Suprapubic skin (tissue), 4 donors: ENCODE data around the gene KSR1. TPM values are rescaled to one million over a fixed set of nuclear protein-coding genes. Genes with fewer than 3 reads are reported as not detected.

ENCODE experiments used
- DNase-seq, 2 donors: peaks; one replicate each; pipeline ENCODE4 v3.0.0-alpha.2; 2019; ENCODE audit warnings: low spot score in 2 of 2
- H3K27ac ChIP-seq: fragments of 200-600 bp; sonication (generic); one replicate; pipeline ENCODE4 v1.5.1; 2019
- H3K27me3 ChIP-seq: fragments of 200-600 bp; sonication (generic); one replicate; pipeline ENCODE4 v1.5.1; 2019
- H3K36me3 ChIP-seq: fragments of 200-600 bp; sonication (generic); one replicate; pipeline ENCODE4 v1.5.1; 2019
- H3K4me1 ChIP-seq: fragments of 200-600 bp; sonication (generic); one replicate; pipeline ENCODE4 v1.5.1; 2019
- H3K4me3 ChIP-seq: fragments of 200-600 bp; sonication (generic); one replicate; pipeline ENCODE4 v1.5.1; 2019; ENCODE audit warnings: mild to moderate bottlenecking
- H3K9me3 ChIP-seq: fragments of 200-600 bp; sonication (generic); one replicate; pipeline ENCODE4 v1.5.1; 2019
- EP300 ChIP-seq: sonication (generic); formaldehyde crosslinking; IDR thresholded peaks from one replicate; pipeline ENCODE4 v1.6.1; 2017; ENCODE audit warnings: antibody characterized with exemption
- POLR2A ChIP-seq, 2 donors: fragments of 450-650 bp; IDR thresholded peaks; one replicate each; pipeline ENCODE4 v1.6.1; 2017; ENCODE audit warnings: antibody characterized with exemption in 2 of 2, mild to moderate bottlenecking in 2 of 2, moderate library complexity in 2 of 2
- POLR2AphosphoS5 ChIP-seq, 3 donors: sonication (generic); formaldehyde crosslinking; IDR thresholded peaks; one replicate each; pipeline ENCODE4 v1.6.1; 2017; ENCODE audit warnings: antibody characterized with exemption in 3 of 3
- WGBS: methylation state at CpG from one replicate; pipeline ENCODE4 v1.1.5; 2018; 5-methylcytosine and 5-hydroxymethylcytosine counted together
- total RNA-seq, 4 donors: library from RNA; depleted of rRNA; stranded (reverse); fragments of >200 nt; gene quantifications; one replicate each; pipeline ENCODE4 v1.1.0, GENCODE V29; 2016
- TF ChIP-seq, protein P1 (sequence below), 2 donors: fragments of 200-600 bp in 1 of 2; fragments of 450-650 bp in 1 of 2; sonication (generic) in 1 of 2; IDR thresholded peaks; one replicate each; pipeline ENCODE4 v1.5.1; 2016 to 2019; ENCODE audit warnings: antibody characterized with exemption in 2 of 2, mild to moderate bottlenecking in 1 of 2, moderate library complexity in 1 of 2

Gene KSR1
- total RNA-seq, 4 donors from 2014 or later = 38.1 to 54.0 (median 49.5) TPM

DNA sequence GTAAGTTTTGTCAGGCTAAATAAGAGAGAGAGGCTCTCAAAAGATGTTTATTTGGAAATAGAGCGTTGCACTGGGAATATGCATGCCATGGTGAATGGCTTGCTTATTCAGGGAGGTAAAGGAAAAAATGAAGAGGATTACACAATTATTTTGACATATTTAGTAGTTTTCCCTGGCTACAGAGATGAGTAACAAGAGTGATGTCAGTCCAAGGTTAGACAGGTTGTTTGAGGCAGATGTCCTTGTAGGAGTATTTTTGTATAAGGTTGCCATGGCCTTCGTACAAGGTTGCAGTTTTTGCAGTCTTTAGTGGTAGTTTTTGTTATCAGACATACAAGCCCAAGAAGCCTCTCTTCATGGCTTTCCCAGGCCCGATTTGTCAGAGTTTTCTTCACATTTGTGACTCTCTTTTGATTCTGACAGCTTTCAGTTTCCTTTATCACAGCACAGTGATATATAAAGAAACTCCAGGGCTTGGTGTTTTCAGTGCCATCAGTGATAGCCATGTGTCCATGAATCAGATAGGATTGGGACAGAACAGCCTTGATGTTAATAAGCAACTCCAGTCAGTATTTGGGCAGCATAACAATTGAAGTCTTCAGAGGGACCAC lies 156.0 kb downstream of the KSR1 start:
- DNase-seq = no peak
- Histone ChIP-seq H3K4me3 (no peak overlapping the region), H3K27ac (no peak overlapping the region), H3K27me3 (no peaks in the 10 kb centered on the region), H3K36me3 (peaks cover 83% of the 10 kb centered on the region), H3K9me3 (no peaks in the 10 kb centered on the region), H3K4me1 (no peaks in the 10 kb centered on the region)
- whole genome bisulfite sequencing = 82% methylated on average over 3 of the region's 3 CpGs
- TF ChIP-seq, protein P1, sequence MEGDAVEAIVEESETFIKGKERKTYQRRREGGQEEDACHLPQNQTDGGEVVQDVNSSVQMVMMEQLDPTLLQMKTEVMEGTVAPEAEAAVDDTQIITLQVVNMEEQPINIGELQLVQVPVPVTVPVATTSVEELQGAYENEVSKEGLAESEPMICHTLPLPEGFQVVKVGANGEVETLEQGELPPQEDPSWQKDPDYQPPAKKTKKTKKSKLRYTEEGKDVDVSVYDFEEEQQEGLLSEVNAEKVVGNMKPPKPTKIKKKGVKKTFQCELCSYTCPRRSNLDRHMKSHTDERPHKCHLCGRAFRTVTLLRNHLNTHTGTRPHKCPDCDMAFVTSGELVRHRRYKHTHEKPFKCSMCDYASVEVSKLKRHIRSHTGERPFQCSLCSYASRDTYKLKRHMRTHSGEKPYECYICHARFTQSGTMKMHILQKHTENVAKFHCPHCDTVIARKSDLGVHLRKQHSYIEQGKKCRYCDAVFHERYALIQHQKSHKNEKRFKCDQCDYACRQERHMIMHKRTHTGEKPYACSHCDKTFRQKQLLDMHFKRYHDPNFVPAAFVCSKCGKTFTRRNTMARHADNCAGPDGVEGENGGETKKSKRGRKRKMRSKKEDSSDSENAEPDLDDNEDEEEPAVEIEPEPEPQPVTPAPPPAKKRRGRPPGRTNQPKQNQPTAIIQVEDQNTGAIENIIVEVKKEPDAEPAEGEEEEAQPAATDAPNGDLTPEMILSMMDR (IDR thresholded peaks at IDR 0.05) = no peak
- TF ChIP-seq EP300 = no peak
- TF ChIP-seq POLR2AphosphoS5 (IDR thresholded peaks at IDR 0.05) = no peak
- no peak for TF ChIP-seq POLR2A (IDR thresholded peaks at IDR 0.05)

DNA sequence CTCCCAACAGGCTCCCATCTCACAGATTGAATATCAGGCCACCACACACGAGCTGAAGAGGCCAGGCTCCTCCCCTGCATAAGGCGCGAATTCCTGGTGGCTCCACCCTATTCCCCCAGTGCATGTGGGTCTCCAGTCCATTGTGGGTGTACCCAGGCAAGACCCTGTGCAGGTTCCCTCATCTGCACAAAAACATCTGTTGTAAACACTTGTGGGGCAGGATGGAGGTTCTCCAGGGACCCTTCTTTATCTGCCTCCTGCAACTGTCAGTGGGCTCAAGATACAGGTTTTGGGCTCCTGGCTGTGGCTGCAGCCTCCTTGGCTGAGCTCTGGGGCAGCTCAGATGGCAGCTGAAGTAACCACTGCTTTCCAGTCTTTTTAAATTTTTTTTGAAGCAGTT lies 157.2 kb downstream of the KSR1 start:
- TF ChIP-seq EP300 (no peak), POLR2A (IDR thresholded peaks at IDR 0.05) (no peak), POLR2AphosphoS5 (IDR thresholded peaks at IDR 0.05) (no peak)
- TF ChIP-seq, protein P1 (IDR thresholded peaks at IDR 0.05) = no peak
- H3K27me3 ChIP-seq = no peaks in the 10 kb centered on the region
- no peak for DNase-seq
- no peaks in the 10 kb centered on the region for H3K4me1 ChIP-seq
- H3K4me3 ChIP-seq = no peak overlapping the region
- H3K27ac ChIP-seq = no peak overlapping the region
- WGBS = 97% methylated on average over 3 of the region's 3 CpGs
- H3K9me3 ChIP-seq = no peaks in the 10 kb centered on the region
- H3K36me3 ChIP-seq = peaks cover 84% of the 10 kb centered on the region

DNA sequence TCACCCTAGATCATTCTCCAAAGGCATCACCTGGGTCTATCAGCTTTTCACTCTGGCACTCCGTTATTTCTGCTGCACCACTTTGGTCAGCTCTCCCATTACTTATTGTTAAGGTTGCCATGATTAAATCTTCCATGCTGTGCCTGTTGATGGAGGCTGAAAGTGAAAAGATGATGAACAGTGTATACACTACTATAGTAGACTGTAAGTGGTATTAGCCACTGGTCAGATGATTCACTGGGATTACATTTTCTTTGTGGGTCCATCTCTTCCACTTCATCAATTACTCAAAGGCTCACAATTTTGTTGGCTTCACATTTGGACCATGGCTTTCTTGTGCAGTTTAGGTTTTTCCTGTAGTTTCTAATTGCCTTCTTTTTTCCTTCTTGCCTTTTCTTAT lies 158.9 kb downstream of the KSR1 start:
- peaks cover 84% of the 10 kb centered on the region for H3K36me3 ChIP-seq
- no peaks in the 10 kb centered on the region for H3K9me3 ChIP-seq
- 96% methylated on average over 1 of the region's 1 CpG for WGBS
- no peak overlapping the region for H3K27ac ChIP-seq
- TF ChIP-seq, protein P1 (IDR thresholded peaks at IDR 0.05) = no peak
- TF ChIP-seq EP300 = no peak
- no peak for TF ChIP-seq POLR2A (IDR thresholded peaks at IDR 0.05)
- TF ChIP-seq POLR2AphosphoS5 (IDR thresholded peaks at IDR 0.05) = no peak
- no peak for DNase-seq
- H3K27me3 ChIP-seq = no peaks in the 10 kb centered on the region
- H3K4me1 ChIP-seq = no peaks in the 10 kb centered on the region
- no peak overlapping the region for H3K4me3 ChIP-seq

DNA sequence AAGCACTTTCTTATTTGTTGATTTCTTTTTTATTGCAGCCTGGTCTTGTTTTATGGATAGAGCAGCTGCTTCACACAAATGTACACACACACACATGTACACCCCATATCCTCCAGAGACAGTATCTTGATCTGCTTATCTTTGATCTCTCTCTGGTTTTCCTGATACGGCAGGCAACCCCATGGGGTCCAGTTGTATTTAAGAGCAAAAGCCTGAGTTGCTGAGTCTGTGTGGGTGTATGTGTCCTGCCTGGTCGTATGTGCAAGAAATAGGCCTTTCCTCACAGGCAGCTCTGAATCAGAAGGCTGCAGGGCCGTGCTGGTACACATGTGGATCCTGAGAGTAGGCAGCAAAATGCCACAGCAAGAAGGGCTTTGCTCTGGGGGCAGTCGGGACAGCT lies 160.2 kb downstream of the KSR1 start:
- TF ChIP-seq EP300 (no peak), POLR2A (IDR thresholded peaks at IDR 0.05) (no peak), POLR2AphosphoS5 (IDR thresholded peaks at IDR 0.05) (no peak)
- TF ChIP-seq, protein P1 (IDR thresholded peaks at IDR 0.05) = no peak
- no peaks in the 10 kb centered on the region for H3K27me3 ChIP-seq
- no peaks in the 10 kb centered on the region for H3K9me3 ChIP-seq
- no peaks in the 10 kb centered on the region for H3K4me1 ChIP-seq
- no peak overlapping the region for H3K27ac ChIP-seq
- no peak overlapping the region for H3K4me3 ChIP-seq
- peaks cover 88% of the 10 kb centered on the region for H3K36me3 ChIP-seq
- 76% methylated on average over 4 of the region's 4 CpGs for WGBS
- no peak for DNase-seq

DNA sequence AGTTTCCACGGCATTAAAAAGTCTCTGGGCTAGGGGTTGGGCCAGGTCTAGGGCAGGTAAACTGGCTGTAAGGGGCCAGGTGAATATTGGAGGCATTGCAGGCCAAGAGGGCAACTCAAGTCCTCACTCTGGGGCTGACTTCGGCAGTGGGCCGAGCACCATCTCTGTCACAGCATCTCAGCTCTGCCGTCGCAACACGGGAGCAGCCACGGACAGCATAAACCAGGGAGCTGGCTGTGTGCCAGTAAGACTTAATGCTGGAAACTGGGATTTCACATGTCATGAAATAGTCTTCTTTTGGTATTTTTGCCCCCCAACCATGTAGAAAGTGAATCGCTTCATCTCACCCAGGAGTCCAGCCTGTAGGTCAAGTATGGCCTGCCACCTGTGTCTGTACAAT lies 162.2 kb downstream of the KSR1 start:
- no peak overlapping the region for H3K27ac ChIP-seq
- H3K4me1 ChIP-seq = peaks cover 11% of the 10 kb centered on the region
- no peaks in the 10 kb centered on the region for H3K27me3 ChIP-seq
- no peak overlapping the region for H3K4me3 ChIP-seq
- 94% methylated on average over 6 of the region's 8 CpGs for WGBS
- no peaks in the 10 kb centered on the region for H3K9me3 ChIP-seq
- H3K36me3 ChIP-seq = peaks cover 93% of the 10 kb centered on the region
- TF ChIP-seq POLR2A (IDR thresholded peaks at IDR 0.05) = no peak
- TF ChIP-seq, protein P1 (IDR thresholded peaks at IDR 0.05) = no peak
- no peak for TF ChIP-seq EP300
- DNase-seq = no peak
